LHCN-M2 (cell line): ENCODE measurements around the gene LUZP2. TPM values are rescaled to one million over a fixed set of nuclear protein-coding genes. Genes with fewer than 3 reads are reported as not detected.

ENCODE experiments used
- DNase-seq: peaks from one replicate; pipeline ENCODE4 v3.0.0-alpha.2; 2012; ENCODE audit warnings: low read depth
- total RNA-seq: library from RNA; depleted of rRNA; stranded (reverse); fragments of >200 nt; gene quantifications from 2 replicates; pipeline ENCODE4 v1.2.3, GENCODE V29; 2014

LUZP2 gene
- total RNA-seq, 1 experiment from 2014 or later: not detected

DNA sequence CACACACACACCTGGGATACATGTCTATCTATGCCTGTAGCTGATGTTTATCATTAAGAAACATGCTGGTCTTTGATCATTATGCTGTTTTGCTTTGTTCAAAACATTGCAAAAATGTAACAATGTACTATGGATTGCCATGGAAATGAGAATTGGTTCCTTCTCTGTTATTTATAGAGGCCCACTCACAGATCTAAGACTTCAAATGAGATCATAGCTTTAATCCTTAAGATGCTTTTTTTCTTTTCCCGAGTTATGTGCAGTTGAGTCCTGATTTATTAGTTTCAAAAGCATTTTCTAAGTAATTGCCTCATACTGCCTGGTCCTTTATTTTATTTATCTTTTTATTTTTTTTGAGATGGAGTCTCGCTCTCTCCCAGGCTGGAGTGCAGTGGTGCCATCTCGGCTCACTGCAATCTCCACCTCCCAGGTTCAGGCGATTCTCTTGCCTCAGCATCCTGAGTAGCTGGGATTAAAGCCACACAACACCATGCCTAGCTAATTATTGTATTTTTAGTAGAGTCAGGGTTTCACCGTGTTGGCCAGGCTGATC is 131.4 kb downstream of the LUZP2 start:
- no peak for DNase-seq

DNA sequence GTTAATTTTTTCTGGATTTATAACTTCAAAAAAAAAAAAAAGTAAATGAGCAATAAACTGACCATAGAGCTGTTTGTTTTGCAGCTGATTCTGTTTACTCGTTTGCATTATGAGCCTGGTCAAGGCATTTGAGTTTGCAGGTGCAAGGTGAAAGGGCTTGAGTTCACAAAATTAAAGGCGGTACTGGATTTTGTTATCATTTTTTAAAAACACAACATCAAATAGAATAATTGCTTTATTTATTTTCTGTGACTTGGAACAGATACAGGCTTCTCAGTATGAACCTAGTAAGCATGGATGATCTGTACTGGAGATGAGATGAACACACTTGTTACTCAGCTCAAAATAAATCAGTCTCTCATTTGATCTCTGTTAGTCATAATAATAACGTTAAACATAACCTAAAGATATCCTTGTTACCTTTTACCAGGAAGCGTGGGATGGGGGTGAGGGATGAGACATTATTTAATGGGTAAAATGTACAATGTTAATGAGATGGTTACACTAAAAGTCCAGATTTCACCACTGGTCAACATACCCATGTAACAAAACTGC is 137.8 kb downstream of the LUZP2 start:
- DNase-seq: no peak

DNA sequence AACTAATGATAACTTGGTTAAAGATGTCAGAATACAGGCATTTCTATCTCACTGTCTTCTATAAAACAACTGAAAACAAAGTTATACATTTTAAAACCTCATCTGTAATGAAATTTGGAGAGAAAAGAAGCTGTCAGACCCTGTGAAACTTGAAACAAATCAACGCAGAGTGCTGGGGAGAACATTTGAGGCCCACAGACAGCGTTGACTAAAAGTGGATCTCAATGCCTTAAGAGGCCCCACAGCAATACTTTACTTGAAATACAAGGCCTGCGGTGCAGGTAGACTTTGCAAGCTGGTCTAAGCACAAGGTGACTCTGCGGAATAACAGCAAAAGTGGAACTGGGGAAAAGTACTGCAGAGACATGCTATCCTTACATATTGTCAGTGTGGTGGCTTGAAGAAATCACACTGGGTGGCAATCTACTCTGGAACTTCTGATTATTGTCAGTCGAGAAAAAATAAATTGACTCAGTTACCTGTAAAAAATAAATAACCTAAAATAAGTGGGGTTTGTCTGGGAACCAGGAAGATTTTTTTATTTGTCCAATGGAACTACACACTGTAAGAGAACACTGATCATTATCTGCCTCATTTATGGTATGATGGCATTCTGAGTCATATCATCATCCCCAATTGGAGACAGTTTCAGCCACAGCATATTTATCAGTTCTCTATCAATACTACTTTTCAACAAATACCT is 138.9 kb downstream of the LUZP2 start:
- no peak for DNase-seq

DNA sequence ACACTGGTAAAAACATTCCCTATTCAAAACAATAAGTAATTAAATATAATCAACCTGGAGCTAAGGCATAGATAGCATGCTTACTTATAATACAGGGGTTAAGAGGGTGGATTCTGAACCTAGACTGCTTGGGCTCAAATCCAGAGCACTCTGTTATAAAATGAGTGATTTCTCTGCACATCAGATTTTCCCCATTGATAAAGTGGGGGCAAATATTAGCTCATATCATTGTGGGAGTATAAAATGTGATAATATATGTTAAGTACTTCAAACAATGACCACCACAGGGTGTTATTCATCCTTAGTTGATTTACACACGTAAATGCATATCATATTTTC is 139.4 kb downstream of the LUZP2 start:
- no peak for DNase-seq

DNA sequence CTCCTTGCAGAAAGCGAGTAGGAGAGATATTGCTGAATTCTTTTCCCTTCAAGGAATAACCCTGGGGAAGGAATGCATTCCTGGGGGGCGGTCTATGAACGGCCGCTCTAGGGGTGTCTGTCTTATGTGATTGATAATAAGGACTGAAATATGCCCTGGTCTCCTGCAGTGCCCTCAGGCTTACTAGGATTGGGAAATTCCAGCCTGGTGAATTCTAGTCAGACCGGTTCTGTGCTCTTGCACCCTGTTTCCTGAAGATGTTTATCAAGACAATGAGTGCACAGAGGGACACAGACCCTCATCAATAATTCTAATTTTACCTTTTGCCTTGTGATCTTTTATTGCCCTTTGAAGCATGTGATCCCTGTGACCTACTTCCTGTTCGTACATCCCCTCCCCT is 140.7 kb downstream of the LUZP2 start:
- no peak for DNase-seq

DNA sequence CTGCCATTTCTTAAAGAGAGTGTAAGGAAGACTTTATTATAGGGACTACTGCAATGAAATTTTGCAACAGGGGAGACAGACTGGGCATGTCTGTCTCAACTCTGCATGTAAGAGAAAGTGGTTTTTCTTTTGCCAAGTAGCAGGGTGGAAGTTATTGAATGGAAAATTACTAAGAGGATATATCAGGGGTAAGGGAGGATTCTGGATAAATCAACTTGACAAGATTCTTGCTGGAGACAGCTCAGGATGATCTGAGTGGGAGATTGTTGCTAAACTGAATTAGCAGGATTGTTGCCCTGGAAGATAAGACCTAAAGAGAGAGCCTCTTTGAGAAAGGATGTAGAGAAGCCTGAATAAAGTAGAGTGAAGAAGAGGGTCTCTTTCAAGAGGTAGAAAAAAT is 145.8 kb downstream of the LUZP2 start:
- no peak for DNase-seq

DNA sequence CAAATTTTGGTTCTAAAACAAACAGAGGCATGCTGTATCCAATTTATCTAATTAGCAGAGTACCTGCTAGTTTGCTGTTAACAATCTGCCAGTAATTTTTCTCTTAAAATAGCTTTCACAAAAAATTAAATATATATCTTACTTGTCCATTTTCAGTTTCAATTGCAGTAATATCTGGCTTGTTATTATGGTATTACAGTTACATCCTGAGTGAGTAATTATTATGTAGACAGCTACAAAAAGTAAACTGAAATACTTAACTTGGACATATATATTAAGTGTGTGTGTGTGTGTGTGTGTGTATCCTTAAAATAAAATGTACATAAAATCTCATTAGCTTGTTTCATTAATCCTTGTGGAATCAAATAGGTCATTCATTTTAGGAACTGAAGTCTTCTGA is 148.7 kb downstream of the LUZP2 start:
- DNase-seq: no peak

DNA sequence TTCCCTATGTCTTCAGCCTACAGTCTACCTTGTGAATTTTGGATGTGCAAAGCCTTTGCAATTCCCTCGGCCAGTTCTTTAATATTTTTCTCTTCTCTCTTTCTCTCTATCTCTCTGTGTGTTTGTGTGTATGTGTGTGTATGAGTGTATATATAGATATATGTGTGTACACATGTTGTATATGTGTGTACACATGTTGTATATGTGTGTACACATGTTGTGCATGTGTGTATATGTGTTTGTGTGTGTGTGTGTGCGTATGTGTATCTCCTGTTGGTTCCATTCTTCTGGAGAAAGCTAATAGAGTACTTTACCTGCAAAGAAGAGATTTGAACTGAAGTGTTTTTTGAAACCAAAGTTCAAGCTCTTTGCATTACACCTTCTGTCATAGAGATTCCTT is 155.0 kb downstream of the LUZP2 start:
- no peak for DNase-seq

DNA sequence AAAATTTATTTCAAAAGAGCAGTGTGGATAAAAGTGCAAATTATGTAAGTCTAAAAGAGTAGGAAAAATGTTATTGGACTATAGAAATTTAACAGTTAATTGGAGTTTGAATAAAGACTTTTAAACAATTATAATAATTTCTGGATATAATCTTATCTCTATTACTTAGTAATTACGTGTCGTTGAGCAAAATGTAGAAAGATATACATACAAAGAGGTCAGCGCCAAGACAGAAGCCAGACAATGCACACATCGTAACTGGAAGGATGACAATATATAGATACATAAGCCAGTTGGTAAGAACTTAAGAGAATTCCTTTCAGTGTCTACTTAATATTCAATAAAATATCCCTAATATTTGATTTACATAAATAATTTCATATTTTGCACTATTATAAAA is 157.0 kb downstream of the LUZP2 start:
- DNase-seq: no peak

DNA sequence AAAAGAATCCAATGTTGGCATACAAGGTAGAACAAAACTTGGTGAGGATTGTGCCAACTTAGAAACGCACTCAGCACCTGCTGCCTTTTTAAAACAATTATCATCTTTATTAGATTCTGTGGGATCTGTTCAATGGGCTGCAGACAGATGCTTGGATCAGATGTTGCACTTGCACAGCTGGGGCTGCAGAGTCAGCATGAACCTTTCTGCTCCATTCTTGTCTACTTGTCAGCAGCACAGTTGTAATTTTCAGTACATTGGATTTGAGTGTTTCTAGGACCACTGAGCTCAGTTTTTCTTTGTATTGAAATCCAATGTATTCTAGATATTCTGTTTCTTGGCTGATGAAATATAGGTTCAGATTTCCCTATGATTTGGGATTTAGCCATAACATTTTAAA is 164.5 kb downstream of the LUZP2 start:
- no peak for DNase-seq

DNA sequence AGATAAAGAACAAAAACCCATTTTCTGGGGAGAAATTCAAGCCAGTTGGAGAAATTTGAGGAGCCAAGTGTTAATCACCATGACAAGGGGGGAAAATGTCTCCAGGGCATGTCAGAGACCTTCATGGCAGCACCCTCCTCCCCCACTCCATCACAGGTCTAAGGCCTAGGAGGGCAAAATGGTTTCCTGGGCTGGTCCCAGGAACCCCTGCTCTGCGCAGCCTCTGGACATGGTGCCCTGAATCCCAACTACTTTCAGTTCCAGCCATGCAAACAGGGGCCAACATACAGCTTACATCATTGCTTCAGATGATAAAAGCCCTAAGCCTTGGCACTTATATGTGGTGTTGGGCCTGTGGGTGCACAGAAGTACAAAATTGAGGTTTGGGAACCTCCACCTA is 167.5 kb downstream of the LUZP2 start:
- DNase-seq: no peak

DNA sequence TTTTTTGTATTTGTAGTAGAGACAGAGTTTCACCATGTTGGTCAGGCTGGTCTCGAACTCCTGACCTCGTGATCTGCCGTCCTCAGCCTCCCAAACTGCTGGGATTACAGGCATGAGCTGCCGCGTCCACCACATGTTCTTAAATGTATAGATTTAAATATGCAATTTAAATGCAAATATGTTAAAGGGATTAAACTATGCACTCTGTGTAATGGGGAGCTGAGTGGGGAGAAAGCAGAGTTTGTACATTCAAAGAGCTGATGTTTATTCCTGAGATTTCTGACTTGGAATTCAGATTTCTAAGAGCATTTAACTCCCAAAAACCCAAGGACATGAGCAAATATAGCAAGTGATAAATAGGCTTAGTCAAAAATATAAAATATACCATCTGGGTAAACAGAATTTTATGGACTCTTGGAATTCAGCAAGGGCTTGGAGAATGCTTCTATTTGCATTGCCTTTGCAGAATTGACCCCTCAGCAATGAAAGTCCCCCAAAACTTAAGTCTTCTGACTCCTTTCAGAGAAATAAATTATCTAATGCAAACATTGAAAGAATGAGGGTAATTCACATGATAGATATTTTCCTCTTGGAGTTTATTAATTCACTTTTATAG is 170.6 kb downstream of the LUZP2 start:
- no peak for DNase-seq

DNA sequence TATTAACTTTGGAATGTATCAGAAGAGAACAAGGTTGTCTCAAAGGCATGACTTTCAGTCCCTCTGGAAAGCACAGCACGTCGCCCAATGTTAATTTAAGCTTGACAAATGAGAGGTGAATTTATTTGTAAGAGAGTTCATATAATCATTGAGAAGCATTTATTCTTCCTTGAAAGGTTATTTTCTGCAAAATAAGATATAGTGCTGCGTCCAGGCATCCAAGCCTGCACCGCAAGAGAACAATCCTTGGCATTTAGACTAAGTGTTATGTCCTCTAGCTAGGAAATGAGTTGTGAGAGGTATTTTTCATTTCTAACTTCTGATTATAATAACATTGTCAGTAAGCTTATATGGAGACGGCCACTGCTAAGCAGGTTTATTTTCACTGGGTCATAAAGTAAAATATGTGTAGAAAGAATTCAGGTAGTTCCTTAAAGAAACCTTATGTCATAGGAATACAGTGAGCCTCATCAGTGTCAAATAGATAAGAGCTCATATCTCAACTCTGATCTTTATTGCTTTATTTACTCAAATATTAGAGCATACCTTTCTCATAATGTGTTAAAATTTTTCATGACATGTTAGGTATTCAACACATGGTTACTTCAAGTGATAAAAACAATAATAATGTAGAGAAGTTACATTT is 182.0 kb downstream of the LUZP2 start:
- DNase-seq: no peak

DNA sequence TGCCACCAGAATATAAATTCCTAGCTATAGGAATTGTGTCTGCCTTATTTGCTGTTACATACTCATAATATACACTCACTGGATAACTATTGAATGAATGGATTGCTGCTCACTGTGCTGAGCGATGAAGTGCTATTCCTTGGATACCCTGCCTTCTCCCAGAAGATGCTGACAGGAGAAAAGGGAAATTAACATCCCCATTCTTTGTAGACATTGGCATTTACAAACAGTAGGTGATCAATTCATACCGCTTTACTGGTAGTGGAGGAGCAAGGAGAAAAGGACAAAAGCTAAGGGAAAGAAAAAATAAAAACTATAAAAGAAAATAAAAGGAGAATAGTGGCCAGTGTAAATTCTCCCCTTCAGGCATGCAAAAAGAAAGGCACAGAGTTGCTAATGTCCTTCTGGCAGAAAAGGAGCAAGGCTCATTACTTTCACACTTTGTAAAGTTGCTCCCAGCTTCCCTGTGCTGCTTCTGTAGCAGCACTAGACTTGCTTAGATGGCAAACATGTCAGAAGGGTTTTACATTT is 183.0 kb downstream of the LUZP2 start:
- no peak for DNase-seq

DNA sequence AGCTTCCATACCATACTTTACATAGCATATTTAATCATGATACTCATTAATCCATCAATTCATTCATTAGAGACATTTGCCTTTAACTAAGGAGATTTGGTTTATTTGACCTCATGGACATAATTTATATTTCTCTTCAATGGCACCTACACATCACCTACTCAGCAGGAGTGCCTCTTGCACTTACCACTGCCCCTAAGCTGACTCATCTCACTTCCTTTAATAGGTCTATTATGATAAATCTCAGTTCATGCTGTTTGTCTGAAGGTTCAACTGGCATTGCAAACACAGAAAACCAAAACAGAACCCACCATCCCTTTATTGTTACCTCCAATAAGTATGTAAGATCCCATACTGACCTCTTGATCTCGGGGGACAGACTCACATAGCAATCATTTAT is 186.7 kb downstream of the LUZP2 start:
- DNase-seq: no peak

DNA sequence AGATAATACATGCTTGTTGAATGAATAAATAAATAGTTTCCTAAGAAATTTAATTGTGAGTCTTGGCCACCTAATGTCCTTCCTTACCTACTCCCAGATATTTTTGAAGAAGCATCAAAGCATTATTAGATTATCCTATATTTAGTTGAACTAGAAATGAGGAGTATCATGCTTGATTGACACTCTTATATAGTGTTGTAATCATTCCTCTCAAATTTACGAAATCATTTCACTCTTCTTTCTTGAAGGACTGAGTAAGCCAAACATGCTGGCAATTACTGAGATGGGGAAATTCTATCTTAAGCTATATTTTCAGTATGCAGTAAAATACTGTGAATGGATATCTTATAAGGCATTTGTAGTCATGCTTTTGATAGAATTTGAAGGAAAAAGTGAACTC is 189.0 kb downstream of the LUZP2 start:
- no peak for DNase-seq

DNA sequence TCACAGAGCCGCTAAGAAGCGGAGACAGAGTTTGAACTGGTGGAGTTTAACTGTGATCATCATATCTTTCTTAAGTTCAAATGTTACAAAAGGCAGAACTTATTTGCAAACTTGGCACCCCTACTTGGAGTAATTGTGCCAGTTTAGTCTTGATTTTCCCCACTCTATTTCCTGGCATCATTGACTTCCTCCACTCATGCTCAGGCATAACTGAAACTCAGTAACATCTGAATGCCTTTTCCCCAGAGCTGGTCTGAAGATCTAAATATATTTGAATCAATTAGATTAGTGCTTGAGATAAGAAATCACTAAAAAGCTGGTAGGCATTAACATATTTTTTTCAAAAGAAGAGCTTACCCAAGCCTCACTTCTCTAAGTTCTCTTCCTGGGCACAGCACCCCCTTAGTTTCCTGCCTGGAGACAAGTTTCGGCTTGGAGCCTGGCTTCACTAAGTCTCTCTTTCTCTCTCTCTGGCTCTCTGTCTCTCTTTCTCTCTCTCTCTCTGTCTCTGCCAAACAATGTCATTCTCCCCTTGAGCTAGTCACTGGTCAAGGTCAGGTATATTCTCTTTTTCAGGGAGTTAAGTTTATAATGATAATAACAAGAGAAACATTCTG is 190.8 kb downstream of the LUZP2 start:
- no peak for DNase-seq

DNA sequence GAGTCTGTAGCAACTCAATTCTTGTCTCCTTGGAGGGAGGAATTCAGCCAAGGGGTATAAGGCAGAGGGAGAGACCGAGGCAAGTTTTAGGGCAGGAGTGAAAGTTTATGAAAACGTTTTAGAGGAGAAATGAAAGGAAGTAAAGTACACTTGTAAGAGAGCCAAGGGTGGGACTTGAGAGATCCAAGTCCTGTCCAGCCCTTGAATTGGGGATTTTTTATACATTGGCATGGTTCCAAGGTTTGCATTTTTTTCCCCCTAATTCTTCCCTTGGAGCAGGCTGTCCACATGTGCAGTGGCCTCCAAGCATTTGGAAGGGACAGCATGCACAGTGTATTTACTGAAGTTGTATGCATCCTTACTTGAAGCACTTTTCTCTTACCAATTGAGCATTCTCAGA is 192.1 kb downstream of the LUZP2 start:
- no peak for DNase-seq

DNA sequence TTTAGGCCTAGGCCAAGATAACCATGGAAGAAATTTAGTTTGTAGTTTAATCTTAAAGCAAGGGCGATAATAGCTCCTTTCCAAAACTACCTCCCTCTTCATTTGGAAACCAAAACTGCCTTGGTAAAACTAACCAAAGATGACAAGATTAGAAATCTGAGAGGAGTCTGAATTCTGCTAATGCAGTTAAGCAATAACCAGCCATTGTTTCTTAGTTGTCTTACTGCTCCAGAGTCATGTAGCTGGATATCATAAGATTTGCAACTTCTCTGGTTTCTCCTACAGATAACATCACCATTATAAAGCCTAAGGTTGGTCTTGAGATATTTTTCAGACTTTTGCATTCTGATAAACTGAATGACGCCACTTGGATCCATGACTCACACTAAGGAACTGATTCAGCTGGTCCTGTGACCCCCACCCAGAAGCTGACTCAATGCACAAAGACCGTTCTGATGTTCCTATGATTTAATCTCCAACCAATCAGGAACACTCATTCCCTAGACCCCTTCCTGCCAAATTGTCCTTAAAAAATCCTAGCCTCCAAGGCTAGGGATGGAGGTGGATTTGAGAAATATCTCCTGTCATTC is 200.8 kb downstream of the LUZP2 start:
- no peak for DNase-seq

DNA sequence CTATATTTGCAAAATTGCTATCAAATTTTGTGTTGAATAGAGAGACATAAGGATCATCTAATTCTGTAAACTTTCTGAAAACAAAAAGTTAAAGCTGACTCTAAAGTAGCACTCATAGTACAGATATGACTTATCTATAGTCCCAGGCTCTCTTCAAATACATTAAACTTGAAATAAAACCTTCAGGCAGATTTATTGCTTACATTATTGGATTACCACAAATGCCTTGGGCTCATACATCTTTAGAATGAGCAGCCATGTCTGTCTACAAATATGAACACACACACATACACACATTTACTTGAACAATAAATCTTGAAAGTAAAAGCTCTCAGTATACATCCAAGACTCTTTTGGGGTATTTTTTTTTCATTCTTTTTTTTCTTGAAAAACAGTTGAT is 207.9 kb downstream of the LUZP2 start:
- DNase-seq: no peak

DNA sequence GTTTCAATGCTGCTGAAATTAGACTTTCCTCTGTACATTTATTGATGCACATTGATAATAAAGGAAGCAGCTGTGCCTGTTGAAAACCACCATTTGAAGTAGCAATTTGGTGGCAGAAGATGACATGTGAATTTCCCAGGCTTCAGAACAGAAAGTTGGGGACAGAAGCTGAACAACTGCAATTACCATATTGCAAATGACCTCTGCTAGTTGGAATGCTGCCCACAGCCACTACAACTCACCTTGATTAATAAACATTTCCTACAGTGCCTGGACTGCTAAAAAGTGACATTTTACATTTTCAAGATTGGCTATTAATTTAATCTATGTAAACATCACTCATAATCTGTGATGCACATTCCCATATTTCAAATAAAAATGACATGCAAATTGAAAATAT is 208.6 kb downstream of the LUZP2 start:
- no peak for DNase-seq

DNA sequence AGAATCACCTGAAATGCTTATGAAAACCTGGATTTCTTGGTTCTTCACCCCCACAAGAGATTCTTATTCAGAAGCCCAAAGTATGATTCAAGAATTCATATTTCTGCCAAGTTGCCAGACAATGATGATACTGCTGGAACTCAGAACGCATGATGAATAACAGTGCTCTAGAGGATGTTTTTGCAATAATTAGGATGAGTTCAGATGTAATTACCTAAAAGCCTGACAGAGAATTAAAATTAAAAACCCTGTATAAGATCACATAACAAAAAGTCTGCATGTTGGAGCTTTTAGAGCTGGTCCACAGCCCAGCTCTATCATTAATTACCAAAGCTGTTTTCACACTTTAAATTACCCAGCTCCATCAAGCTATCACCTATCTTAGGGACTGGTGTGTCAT is 211.8 kb downstream of the LUZP2 start:
- DNase-seq: no peak
